Osteoblast (primary cell): ENCODE measurements around the gene DOCK11. TPM values are rescaled to one million over a fixed set of nuclear protein-coding genes. Genes with fewer than 3 reads are reported as not detected.
A peak's percentile ranks its signal among the peaks of the same experiment; 100 is the strongest.

Experiments
- DNase-seq: peaks from one replicate; pipeline ENCODE4 v3.0.0; 2011; ENCODE audit warnings: low spot score, mixed read lengths; ENCODE audit not compliant: insufficient read length; ENCODE audit errors: missing footprints
- H2AFZ ChIP-seq: 2 replicates; pipeline ENCODE4 v1.6.0; 2011; ENCODE audit warnings: mild to moderate bottlenecking, low read length
- H3K27ac ChIP-seq: 2 replicates; pipeline ENCODE4 v1.5.1; 2011; ENCODE audit warnings: mild to moderate bottlenecking, low read depth, low read length, moderate library complexity
- H3K27me3 ChIP-seq: 2 replicates; pipeline ENCODE4 v1.6.0; 2012; ENCODE audit warnings: mild to moderate bottlenecking, control low read depth, inconsistent platforms, low read length, moderate library complexity; ENCODE audit not compliant: insufficient read depth
- H3K36me3 ChIP-seq: 2 replicates; pipeline ENCODE4 v1.5.1; 2011; ENCODE audit warnings: mild to moderate bottlenecking, low read length, control low read depth, moderate library complexity; ENCODE audit not compliant: insufficient read depth
- H3K4me1 ChIP-seq: 2 replicates; pipeline ENCODE4 v1.5.1; 2011; ENCODE audit warnings: mild to moderate bottlenecking, low read length, control low read depth, moderate library complexity; ENCODE audit not compliant: insufficient read depth
- H3K4me2 ChIP-seq: 2 replicates; pipeline ENCODE4 v1.6.0; 2011; ENCODE audit warnings: mild to moderate bottlenecking, low read length; ENCODE audit not compliant: insufficient read depth
- H3K4me3 ChIP-seq: fragments of 200-600 bp; sonication (generic); 3 replicates; pipeline ENCODE4 v1.5.1; 2012; ENCODE audit warnings: mild to moderate bottlenecking, low read length, inconsistent platforms; ENCODE audit not compliant: insufficient read depth
- H3K79me2 ChIP-seq: 2 replicates; pipeline ENCODE4 v1.6.0; 2012; ENCODE audit warnings: mild to moderate bottlenecking, low read length, control low read depth, inconsistent platforms; ENCODE audit not compliant: insufficient read depth
- H3K9me3 ChIP-seq: 2 replicates; pipeline ENCODE4 v1.5.1; 2011; ENCODE audit warnings: low read depth, low read length, control low read depth
- H4K20me1 ChIP-seq: 2 replicates; pipeline ENCODE4 v1.6.0; 2012; ENCODE audit warnings: mild to moderate bottlenecking, low read length, control low read depth; ENCODE audit not compliant: insufficient read depth
- total RNA-seq: library from RNA; depleted of rRNA; stranded (reverse); fragments of >200 nt; gene quantifications from 2 replicates; pipeline ENCODE4 v1.2.3, GENCODE V29; 2012
- TF ChIP-seq, protein P1 (sequence below): IDR thresholded peaks from 2 replicates; pipeline ENCODE4 v1.5.1; 2011; ENCODE audit warnings: mild to moderate bottlenecking, low read depth, low read length, moderate library complexity; ENCODE audit errors: extremely low read depth

The DOCK11 gene
- total RNA-seq, 1 donor, result 26.4 TPM

DNA sequence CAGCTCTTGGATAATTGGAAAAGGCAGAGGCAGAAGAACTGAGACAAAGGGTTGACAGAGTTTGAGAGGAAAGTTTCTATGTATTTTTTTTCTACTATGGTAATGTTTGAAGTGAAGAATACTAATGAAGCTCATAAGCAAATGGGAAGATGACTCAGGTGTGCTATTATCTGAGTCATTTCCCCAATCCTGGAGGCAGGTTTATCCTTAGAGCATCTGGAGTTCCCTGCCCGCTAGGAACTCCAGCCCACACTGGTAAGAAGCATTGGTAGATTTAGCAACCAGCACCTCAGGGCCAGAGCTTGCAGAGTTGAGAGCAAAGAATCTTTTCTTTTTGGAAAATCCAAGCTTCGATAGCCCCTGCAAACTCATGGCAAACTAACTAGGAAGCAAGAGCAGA, 55.2 kb downstream of the DOCK11 start:
- Histone ChIP-seq H3K4me1 (peaks cover 22% of the 10 kb centered on the region), H3K9me3 (no peaks in the 10 kb centered on the region), H3K4me3 (no peak overlapping the region), H4K20me1 (no peaks in the 10 kb centered on the region), H3K4me2 (no peak overlapping the region), H3K79me2 (no peaks in the 10 kb centered on the region), H3K36me3 (no peaks in the 10 kb centered on the region), H3K27ac (no peak overlapping the region), H2AFZ (no peak overlapping the region), H3K27me3 (no peaks in the 10 kb centered on the region)
- DNase-seq, result no peak
- TF ChIP-seq, protein P1, sequence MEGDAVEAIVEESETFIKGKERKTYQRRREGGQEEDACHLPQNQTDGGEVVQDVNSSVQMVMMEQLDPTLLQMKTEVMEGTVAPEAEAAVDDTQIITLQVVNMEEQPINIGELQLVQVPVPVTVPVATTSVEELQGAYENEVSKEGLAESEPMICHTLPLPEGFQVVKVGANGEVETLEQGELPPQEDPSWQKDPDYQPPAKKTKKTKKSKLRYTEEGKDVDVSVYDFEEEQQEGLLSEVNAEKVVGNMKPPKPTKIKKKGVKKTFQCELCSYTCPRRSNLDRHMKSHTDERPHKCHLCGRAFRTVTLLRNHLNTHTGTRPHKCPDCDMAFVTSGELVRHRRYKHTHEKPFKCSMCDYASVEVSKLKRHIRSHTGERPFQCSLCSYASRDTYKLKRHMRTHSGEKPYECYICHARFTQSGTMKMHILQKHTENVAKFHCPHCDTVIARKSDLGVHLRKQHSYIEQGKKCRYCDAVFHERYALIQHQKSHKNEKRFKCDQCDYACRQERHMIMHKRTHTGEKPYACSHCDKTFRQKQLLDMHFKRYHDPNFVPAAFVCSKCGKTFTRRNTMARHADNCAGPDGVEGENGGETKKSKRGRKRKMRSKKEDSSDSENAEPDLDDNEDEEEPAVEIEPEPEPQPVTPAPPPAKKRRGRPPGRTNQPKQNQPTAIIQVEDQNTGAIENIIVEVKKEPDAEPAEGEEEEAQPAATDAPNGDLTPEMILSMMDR, result no peak

GRCh38 chrX:118551426-118551825, 55.8 kb downstream of the DOCK11 start:
- no peaks in the 10 kb centered on the region for H3K79me2 ChIP-seq
- no peak overlapping the region for H3K4me2 ChIP-seq
- TF ChIP-seq, protein P1, result no peak
- H3K27me3 ChIP-seq, result no peaks in the 10 kb centered on the region
- DNase-seq, result no peak
- H3K4me1 ChIP-seq, result peaks cover 17% of the 10 kb centered on the region
- H3K9me3 ChIP-seq, result no peaks in the 10 kb centered on the region
- no peaks in the 10 kb centered on the region for H3K36me3 ChIP-seq
- no peak overlapping the region for H3K27ac ChIP-seq
- H2AFZ ChIP-seq, result no peak overlapping the region
- H3K4me3 ChIP-seq, result no peak overlapping the region
- H4K20me1 ChIP-seq, result no peaks in the 10 kb centered on the region

DNA sequence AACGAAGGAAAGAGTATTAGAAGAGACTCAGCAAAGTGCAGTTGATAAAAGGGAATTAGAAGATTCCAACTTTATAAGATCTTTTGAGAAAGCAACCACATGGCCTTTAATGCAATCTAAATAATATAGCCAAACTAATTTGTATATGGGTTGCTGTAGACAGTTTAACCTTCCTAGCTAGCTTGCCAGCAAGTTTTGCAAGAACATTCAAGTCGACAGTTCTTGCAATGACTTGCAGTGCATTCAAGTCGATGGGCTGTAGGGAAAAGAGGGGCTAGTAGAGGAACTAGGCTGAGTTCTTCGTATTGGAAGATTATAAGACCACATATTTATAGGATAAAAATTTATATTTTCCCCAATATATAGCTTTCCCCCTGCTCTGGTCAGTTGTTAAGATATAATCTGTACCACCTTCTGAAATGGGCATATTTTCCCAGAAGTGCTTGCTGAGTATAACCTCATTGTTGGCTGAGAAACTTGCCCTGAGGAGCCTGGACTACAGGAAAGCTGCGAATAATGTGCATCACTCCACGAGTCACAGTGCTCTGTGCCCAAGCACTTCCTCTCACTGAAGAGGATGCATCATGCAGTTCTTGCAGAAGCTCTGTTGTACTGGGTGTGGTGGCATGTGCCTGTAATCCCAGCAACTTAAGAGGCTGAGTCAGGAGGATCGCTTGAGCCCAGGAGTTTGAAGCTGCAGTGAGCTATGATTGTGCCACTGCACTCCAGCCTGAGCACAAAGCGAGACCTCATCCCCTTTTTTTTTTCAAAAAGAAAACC, 56.7 kb downstream of the DOCK11 start:
- Histone ChIP-seq H3K4me1 (peaks cover 8% of the 10 kb centered on the region), H3K36me3 (no peaks in the 10 kb centered on the region), H2AFZ (no peak overlapping the region), H3K4me3 (no peak overlapping the region), H3K79me2 (no peaks in the 10 kb centered on the region), H4K20me1 (no peaks in the 10 kb centered on the region), H3K9me3 (no peaks in the 10 kb centered on the region), H3K27me3 (no peaks in the 10 kb centered on the region), H3K4me2 (no peak overlapping the region), H3K27ac (no peak overlapping the region)
- TF ChIP-seq, protein P1, result no peak
- no peak for DNase-seq

DNA sequence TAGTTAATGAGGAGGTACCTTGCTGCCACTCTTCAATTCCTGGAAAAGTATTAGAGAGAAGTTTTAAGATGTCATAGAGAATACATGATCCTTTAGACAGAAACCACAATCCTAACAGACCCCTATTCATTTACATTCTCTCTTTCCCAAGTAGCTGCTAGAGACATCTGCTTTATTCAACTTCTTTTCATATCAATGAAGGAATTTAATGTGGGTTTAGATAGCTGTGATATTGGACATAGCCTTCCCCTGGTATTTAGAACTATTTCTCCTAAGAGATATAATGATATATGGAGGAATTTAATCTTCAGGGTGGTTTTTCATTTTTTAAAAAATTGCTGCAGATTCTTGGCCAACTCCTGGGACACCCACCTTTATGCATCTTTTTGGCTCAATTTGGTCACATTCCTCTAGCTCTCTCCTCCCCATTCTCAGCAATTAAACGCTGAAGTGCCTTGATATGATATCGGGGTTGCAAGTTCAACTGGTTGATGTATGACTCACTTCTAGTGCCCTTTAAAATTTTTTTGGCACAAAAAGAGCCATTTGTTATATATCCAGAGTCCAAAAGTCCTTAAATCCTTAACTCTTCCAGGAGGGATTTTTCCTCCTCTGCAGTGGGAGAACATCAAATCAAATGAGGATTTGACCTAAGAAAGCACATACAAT, 57.6 kb downstream of the DOCK11 start:
- TF ChIP-seq, protein P1, result no peak
- no peaks in the 10 kb centered on the region for H3K79me2 ChIP-seq
- H3K9me3 ChIP-seq, result no peaks in the 10 kb centered on the region
- H3K27me3 ChIP-seq, result no peaks in the 10 kb centered on the region
- H3K4me3 ChIP-seq, result no peak overlapping the region
- H3K36me3 ChIP-seq, result no peaks in the 10 kb centered on the region
- H2AFZ ChIP-seq, result no peak overlapping the region
- H4K20me1 ChIP-seq, result no peaks in the 10 kb centered on the region
- no peak overlapping the region for H3K27ac ChIP-seq
- DNase-seq, result peak; percentile 41
- H3K4me1 ChIP-seq, result peaks cover 8% of the 10 kb centered on the region
- H3K4me2 ChIP-seq, result no peak overlapping the region
